Activated CD8-positive, alpha-beta memory T cell treated with anti-CD3 and anti-CD28 coated beads for 48 hours (primary cell): ENCODE measurements around the gene NPIPA7.
"Not testable (repeated sequence)": the region's sequence is repeated elsewhere in the genome, so short reads cannot be mapped to it uniquely, and the experiment has no call there.

Source experiments
- DNase-seq, 3 experiments: peaks; one replicate each; pipeline ENCODE4 v3.0.0-alpha.2; 2020; ENCODE audit warnings: low read depth in 2 of 3, low spot score in 2 of 3

Gene NPIPA7

DNA sequence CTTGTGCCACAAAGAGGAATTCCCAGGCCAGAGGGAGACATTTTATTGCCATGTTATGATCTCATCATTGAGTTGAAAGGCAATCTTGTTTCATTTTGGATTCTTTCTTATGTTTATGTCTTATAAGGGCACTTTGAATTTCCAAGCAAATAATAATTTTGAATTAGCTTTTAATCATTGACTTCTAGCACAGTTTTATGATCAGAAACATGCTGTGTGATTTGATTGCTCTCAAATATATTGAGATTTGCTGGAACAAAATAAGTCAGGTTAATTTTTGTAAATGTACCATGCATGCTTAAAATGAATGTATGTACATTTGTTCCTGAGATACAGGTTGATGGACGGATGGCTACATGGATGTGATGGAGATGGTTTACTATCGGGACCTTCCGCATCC, at the start of gene NPIPA7:
Gene NPIPA7 (plus strand): TSS at position 301 of the 400 bp plus-strand sequence. CDS start 105 bp downstream, outside the sequence.
- not testable (repeated sequence) for DNase-seq

DNA sequence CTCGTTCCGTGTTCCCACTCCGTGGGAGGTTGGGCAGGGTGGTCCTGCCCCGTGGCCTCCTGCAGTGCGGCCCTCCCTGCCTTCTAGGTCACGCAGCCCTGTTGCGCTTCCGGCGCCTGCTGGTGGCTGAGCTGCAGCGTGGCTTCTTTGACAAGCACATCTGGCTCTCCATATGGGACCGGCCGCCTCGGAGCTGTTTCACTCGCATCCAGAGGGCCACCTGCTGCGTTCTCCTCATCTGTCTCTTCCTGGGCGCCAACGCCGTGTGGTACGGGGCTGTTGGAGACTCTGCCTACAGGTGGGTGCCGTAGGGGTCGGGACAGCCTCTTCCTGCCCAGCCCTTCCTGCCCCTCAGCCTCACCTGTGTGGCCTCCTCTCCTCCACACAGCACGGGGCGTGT, 47.5 kb upstream of the NPIPA7 start:
- DNase-seq, result not testable (repeated sequence)

DNA sequence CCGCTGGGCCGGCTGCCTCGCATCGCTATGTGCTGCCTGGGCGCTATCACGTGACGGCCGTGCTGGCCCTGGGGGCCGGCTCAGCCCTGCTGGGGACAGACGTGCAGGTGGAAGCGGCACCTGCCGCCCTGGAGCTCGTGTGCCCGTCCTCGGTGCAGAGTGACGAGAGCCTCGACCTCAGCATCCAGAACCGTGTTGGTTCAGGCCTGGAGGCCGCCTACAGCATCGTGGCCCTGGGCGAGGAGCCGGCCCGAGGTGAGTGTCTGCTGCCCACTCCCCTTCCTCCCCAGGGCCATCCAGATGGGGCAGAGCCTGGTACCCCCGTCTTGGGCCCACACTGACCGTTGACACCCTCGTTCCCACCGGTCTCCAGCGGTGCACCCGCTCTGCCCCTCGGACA, 21.4 kb upstream of the NPIPA7 start:
- not testable (repeated sequence) for DNase-seq

DNA sequence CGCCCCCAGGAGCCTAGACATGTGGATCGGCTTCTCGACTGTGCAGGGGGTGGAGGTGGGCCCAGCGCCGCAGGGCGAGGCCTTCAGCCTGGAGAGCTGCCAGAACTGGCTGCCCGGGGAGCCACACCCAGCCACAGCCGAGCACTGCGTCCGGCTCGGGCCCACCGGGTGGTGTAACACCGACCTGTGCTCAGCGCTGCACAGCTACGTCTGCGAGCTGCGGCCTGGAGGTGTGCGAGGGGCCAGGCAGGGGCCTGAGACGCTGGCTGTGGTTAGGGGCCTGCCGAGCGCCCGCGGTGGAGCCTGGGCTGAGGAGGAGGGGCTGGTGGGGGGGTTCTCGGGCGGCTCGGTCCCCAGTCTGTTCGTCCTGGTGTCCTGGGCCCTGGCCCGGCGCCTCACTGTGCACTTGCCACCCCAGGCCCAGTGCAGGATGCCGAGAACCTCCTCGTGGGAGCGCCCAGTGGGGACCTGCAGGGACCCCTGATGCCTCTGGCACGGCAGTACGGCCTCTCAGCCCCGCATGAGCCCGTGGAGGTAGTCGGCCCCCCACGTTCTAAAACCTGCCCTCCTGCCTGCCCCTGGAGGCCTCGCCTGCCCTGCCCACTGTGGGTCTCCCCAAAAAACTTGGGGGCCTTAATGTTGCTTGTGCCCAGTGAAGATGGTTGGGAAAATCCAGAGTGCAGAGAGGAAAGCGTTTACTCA, 20.2 kb upstream of the NPIPA7 start:
- not testable (repeated sequence) for DNase-seq

DNA sequence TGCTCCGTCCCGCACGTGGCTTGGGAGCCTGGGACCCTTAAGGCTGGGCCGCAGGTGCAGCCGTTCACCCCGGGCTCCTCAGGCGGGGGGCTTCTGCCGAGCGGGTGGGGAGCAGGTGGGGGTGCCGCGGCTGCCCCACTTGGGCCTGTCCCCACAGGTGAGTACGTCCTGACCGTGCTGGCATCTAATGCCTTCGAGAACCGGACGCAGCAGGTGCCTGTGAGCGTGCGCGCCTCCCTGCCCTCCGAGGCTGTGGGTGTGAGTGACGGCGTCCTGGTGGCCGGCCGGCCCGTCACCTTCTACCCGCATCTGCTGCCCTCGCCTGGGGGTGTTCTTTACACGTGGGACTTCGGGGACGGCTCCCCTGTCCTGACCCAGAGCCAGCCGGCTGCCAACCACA, 15.3 kb upstream of the NPIPA7 start:
- not testable (repeated sequence) for DNase-seq

DNA sequence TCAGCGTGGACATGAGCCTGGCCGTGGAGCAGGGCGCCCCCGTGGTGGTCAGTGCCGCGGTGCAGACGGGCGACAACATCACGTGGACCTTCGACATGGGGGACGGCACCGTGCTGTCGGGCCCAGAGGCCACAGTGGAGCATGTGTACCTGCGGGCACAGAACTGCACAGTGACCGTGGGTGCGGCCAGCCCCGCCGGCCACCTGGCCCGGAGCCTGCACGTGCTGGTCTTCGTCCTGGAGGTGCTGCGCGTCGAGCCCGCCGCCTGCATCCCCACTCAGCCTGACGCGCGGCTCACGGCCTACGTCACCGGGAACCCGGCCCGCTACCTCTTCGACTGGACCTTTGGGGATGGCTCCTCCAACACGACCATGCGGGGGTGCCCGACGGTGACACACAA, 14.8 kb upstream of the NPIPA7 start:
- DNase-seq, result not testable (repeated sequence)

DNA sequence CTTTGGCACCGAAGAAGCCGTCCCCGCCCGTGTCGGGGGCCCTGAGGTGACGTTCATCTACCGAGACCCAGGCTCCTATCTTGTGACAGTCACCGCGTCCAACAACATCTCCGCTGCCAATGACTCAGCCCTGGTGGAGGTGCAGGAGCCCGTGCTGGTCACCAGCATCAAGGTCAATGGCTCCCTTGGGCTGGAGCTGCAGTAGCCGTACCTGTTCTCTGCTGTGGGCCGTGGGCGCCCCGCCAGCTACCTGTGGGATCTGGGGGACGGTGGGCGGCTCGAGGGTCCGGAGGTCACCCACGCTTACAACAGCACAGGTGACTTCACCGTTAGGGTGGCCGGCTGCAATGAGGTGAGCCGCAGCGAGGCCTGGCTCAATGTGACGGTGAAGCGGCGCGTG, 14.2 kb upstream of the NPIPA7 start:
- not testable (repeated sequence) for DNase-seq

DNA sequence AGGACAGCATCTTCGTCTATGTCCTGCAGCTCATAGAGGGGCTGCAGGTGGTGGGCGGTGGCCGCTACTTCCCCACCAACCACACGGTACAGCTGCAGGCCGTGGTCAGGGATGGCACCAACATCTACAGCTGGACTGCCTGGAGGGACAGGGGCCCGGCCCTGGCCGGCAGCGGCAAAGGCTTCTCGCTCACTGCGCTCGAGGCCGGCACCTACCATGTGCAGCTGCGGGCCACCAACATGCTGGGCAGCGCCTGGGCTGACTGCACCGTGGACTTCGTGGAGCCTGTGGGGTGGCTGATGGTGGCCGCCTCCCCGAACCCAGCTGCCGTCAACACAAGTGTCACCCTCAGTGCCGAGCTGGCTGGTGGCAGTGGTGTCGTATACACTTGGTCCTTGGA, 13.6 kb upstream of the NPIPA7 start:
- not testable (repeated sequence) for DNase-seq

DNA sequence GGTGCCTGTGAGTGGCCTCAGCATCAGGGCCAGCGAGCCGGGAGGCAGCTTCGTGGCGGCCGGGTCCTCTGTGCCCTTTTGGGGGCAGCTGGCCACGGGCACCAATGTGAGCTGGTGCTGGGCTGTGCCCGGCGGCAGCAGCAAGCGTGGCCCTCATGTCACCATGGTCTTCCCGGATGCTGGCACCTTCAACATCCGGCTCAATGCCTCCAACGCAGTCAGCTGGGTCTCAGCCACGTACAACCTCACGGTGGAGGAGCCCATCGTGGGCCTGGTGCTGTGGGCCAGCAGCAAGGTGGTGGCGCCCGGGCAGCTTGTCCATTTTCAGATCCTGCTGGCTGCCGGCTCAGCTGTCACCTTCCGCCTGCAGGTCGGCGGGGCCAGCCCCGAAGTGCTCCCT, 13.1 kb upstream of the NPIPA7 start:
- DNase-seq, result not testable (repeated sequence)

DNA sequence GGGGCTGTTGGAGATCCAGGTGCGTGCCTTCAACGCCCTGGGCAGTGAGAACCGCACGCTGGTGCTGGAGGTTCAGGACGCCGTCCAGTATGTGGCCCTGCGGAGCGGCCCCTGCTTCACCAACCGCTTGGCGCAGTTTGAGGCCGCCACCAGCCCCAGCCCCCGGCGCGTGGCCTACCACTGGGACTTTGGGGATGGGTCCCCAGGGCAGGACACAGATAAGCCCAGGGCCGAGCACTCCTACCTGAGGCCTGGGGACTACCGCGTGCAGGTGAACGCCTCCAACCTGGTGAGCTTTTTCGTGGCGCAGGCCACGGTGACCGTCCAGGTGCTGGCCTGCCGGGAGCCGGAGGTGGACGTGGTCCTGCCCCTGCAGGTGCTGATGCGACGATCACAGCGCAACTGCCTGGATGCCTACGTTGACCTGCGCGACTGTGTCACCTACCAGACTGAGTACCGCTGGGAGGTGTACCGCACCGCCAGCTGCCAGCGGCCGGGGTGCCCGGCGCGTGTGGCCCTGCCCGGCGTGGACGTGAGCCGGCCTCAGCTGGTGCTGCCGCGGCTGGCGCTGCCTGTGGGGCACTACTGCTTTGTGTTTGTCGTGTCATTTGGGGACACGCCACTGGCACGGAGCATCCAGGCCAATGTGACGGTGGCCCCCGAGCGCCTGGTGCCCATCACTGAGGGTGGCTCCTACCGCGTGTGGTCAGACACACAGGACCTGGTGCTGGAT, 12.2 kb upstream of the NPIPA7 start:
- DNase-seq, result not testable (repeated sequence)

DNA sequence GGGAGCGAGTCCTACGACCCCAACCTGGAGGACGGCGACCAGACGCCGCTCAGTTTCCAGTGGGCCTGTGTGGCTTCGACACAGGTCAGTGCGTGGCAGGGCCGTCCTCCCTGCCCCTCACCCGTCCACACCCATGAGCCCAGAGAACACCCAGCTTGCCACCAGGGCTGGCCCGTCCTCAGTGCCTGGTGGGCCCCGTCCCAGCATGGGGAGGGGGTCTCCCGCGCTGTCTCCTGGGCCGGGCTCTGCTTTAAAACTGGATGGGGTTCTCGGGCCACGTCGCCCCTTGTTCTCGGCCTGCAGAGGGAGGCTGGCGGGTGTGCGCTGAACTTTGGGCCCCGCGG, 11.7 kb upstream of the NPIPA7 start:
- DNase-seq, result not testable (repeated sequence)

DNA sequence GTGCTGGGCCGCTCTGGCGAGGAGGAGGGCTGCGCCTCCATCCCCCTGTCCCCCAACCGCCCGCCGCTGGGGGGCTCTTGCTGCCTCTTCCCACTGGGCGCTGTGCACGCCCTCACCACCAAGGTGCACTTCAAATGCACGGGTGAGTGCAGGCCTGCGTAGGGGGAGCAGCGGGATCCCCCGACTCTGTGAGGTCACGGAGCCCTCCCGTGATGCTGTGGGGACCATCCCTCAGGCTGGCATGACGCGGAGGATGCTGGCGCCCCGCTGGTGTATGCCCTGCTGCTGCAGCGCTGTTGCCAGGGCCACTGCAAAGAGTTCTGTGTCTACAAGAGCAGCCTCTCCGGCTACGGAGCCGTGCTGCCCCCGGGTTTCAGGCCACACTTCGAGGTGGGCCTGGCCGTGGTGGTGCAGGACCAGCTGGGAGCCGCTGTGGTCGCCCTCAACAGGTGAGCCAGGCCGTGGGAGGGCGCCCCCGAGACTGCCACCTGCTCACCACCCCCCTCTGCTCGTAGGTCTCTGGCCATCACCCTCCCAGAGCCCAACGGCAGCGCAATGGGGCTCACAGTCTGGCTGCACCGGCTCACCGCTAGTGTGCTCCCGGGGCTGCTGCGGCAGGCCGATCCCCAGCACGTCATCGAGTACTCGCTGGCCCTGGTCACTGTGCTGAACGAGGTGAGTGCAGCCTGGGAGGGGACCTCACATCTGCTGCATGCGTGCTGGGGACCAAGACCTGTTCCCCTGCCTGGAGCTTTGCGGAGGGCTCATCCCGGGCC, 9.7 kb upstream of the NPIPA7 start:
- DNase-seq, result not testable (repeated sequence)

DNA sequence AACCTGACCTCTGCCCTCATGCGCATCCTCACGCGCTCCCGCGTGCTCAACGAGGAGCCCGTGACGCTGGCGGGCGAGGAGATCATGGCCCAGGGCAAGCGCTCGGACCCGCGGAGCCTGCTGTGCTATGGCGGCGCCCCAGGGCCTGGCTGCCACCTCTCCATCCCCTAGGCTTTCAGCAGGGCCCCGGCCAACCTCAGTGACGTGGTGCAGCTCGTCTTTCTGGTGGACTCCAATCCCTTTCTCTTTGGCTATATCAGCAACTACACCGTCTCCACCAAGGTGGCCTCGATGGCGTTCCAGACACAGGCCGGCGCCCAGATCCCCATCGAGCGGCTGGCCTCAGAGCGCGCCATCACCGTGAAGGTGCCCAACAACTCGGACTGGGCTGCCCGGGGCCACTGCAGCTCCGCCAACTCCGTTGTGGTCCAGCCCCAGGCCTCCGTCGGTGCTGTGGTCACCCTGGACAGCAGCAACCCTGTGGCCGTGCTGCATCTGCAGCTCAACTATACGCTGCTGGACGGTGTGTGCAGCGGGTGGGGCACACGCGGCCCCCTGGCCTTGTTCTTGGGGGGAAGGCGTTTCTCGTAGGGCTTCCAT, 7.7 kb upstream of the NPIPA7 start:
- not testable (repeated sequence) for DNase-seq

DNA sequence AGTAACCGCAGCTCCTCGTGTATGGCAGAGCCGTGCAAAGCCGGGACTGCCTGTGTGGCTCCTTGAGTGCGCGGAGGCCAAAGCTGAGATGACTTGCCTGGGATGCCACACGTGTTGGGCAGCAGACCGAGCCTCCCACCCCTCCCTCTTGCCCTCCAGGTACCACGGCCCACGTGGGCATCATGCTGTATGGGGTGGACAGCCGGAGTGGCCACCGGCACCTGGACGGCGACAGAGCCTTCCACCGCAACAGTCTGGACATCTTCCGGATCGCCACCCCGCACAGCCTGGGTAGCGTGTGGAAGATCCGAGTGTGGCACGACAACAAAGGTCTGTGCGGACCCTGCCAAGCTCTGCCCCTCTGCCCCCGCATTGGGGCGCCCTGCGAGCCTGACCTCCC, 4.7 kb upstream of the NPIPA7 start:
- not testable (repeated sequence) for DNase-seq

DNA sequence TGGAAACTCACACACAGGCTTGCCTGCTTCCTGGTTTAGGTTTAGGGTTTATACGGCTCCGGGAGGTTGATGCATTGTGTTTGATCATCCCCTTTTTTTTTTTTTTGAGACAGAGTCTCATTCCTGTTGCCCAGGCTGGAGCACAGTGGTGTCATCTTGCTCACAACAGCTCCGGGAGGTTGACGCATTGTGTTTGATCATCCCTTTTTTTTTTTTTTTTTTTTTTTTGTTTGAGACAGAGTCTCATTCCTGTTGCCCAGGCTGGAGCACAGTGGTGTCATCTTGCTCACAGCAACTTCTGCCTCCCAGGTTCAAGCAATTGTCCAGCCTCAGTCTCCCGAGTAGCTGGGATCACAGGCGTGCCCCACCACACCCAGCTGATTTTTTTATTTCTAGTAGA, 20.7 kb downstream of the NPIPA7 start:
- not testable (repeated sequence) for DNase-seq

DNA sequence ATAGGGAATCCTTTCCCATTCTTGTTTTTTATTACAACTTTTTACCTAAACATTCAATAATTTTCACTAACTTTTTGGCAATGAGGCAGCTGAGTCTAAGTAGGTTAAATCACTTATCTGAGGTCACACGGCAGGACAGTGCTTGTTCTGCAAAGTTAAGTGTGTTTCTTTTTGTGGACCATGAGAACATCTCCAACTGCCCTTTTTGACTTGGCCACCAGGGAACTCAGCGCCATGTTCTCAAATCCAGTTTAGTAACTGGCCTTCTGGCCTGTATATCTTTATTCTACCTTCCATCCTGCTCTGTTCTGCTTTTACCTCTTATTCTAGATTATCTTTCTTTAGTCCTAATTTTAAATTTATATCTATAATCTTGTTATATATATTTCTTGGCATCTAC, 23.4 kb downstream of the NPIPA7 start:
- DNase-seq, result not testable (repeated sequence)

DNA sequence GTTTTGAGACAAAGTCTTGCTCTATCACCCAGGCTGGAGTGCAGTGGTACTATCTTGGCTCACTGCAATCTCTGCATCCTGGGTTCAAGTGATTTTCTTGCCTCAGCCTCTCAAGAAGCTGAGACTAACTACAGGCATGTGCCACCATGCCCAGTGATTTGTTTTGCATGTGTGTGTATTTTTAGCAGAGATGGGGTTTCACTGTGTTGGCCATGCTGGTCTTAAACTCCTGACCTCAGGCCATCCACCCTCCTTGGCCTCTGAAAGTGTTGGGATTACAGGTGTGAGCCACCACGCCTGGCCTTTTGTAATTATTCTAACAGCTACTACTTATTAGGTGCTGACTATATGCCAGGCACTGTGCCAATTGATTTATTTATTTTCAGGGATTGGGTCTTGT, 25.3 kb downstream of the NPIPA7 start:
- DNase-seq, result not testable (repeated sequence)

DNA sequence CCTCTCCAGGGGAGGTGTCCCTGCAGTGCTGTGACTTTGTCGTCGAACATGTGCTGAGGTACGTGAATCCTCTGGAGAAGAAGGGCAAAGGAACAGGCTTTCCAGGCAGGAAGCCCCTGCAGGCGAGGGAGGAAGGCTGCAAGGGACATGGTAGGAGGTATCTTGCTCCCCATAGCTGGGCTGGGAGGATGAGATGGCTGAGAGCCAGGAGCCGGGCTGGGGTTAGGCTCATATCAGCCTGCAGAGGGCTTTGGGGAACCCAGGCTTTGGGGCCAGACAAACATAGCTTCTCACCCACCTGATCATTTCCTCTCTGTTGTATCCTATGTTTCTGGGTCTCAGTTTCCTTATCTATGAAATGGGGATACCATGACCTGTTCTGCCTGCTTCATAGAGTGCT, 26.5 kb downstream of the NPIPA7 start:
- not testable (repeated sequence) for DNase-seq

DNA sequence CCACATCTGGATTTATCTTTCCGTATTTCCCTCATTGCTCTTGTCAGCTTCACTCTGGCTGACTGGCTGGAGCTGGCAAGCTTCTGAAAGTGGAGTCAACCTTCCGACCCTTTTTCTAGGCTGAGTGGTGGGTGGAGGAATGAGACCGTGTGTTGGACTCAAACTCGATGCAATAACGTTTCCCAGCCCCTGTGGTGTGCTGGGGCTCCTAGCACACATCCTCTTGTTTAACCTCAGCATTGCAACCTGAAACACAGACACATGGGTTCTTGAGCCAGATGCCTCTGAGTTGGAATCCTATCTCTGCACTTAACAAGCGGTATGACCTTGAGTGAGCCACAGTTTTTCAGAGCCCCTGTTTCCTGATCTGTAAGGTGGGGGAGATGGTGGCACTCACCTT, 29.5 kb downstream of the NPIPA7 start:
- not testable (repeated sequence) for DNase-seq

DNA sequence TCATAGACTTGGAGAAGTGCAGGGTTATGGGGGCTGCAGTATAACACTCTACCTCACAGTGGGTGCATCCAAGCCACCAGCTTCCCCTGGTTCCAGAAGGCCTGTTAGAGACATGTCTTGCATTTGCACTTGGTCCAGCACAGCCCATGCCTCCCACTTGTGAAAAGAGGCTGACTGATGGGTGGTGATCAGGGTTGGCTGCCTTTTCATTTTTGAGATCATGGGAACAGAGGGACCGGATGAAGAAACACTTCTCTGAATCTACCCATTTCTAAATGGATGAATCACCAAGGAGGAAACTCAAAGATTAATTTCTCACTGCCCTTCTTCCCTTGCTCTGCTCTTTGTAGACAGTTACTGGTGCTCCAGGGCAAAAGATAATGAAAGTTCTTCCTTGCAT, 34.8 kb downstream of the NPIPA7 start:
- not testable (repeated sequence) for DNase-seq

DNA sequence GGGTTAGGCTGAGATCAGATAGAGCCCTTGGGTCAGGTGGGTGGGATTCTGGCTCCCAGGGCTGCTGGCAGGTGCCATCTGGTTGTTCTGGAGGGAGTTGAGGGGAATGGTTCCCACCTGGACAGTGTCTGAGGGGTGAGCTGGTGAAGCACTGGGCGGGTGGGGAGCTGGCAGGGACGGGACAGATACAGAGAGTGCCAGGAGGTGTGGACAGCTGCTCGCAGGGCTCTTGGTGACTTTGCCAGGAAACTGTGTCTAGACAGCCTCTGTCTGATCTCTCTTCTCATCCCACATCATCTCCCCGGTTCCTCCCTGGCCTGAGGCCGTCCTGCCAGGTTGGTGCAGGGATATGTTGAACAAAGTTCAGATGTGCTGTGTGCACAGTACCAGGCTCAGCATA, 38.1 kb downstream of the NPIPA7 start:
- not testable (repeated sequence) for DNase-seq
